Measurements from ENCODE around the gene CAMK2B. TPM values are rescaled to one million over a fixed set of nuclear protein-coding genes. Genes with fewer than 3 reads are reported as not detected.

CAMK2B gene
- total and polyA plus RNA-seq, 2 of the 13 experiments (the other 11 are each of a cell fraction or from before 2014, with no cell fraction given) = 0.27 to 0.48 TPM

DNA sequence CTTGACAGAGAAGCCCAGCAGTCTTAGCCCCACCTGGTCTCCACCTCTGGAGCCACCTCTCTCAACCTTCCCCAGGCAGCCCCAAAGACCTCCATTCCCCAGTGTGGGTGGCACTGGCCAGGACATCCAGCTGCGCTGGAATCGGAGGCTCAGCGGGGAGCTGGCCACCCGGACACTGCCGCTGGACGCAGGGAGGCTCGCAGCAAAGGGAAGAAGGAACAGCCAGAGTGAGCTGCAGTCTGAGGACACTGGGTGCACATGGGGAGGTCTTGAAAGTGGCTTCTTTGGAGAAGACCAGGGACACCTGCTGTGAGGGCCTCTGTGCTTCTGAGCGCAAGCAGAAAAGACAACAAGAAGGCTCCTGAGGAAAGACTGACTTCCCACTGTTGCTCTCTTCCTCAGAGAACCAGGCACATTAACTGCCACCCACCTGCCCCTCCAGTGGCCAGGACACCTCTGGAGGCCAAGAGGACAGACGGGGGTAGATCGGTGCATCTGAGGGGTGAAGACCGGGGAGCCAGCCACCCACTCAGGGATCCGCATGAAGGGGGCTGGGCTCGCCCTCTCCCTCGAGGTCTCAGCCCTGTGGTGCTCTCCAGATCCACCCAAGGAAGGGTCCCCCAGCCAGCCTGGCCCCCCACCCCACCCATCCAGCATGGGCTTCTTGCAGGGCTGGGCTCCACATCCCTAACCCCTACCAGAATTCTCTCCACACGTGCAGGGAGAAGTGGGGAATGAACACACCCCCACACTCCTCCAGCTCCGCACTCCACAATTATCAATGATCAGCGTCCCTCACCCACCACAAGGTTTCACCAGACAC is 1.8 kb downstream of the CAMK2B start (continued):
- TF ChIP-seq ZNF441 (CRISPR knock-in tag; IDR thresholded peaks at IDR 0.05; ENCODE audit: borderline replicate concordance) (no peak), NFYB (CRISPR knock-in tag; IDR thresholded peaks at IDR 0.05) (no peak), MIER2 (CRISPR knock-in tag; IDR thresholded peaks at IDR 0.05) (no peak)

GRCh38 chr7:44322631-44323363 is 2.6 kb downstream of the CAMK2B start:
- Histone ChIP-seq H3K36me3 (replicated peaks in 1 of 2; ENCODE audit: control insufficient read depth in 1 of 2, insufficient read depth in 2 of 2, low read length in 2 of 2) (no peaks in the 10 kb centered on the region), H4K20me1 (ENCODE audit: insufficient read depth, low read length) (no peaks in the 10 kb centered on the region), H3K4me3 (replicated peaks in 1 of 3; ENCODE audit: insufficient read depth in 1 of 3, low read depth in 2 of 3, low read length in 3 of 3) (no peak overlapping the region), H3K4me1 (ENCODE audit: insufficient read depth, low read length) (no peaks in the 10 kb centered on the region), H3K27ac (ENCODE audit: extremely low read length, insufficient read depth, low read length) (no peak overlapping the region), H3K4me2 (ENCODE audit: low read depth, low read length) (no peak overlapping the region), H3K27me3 (ENCODE audit: control insufficient read depth in 1 of 2, insufficient read depth in 2 of 2, low read length in 2 of 2) (peaks cover 10 to 63% of the 10 kb centered on the region in 2 experiments), H3K79me2 (ENCODE audit: insufficient read depth, low read length) (no peaks in the 10 kb centered on the region), H3K9me3 (ENCODE audit: low read length) (no peaks in the 10 kb centered on the region), H3K9ac (ENCODE audit: insufficient read depth, low read depth, low read length) (no peak overlapping the region), H2AFZ (ENCODE audit: low read length) (no peak overlapping the region)
- ChIA-PET POLR2A (no interaction called here), CTCF (ENCODE audit: low intra/inter-chr PET ratio, low total read pairs) (no interaction called here)
- FAIRE-seq (no peak), DNase-seq (ENCODE audit: low spot score) (no peak), ATAC-seq (no peak; the same call in 2 of the 3 replicates)
- no peak for TF ChIP-seq TRAFD1 (CRISPR knock-in tag; IDR thresholded peaks at IDR 0.05; ENCODE audit: borderline replicate concordance)
- TF ChIP-seq, protein P1, sequence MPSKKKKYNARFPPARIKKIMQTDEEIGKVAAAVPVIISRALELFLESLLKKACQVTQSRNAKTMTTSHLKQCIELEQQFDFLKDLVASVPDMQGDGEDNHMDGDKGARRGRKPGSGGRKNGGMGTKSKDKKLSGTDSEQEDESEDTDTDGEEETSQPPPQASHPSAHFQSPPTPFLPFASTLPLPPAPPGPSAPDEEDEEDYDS (CRISPR knock-in tag; IDR thresholded peaks at IDR 0.05) = no peak
- TF ChIP-seq ZNF720 (CRISPR knock-in tag; IDR thresholded peaks at IDR 0.05) = no peak
- no peak for TF ChIP-seq ARNT2 (CRISPR knock-in tag; IDR thresholded peaks at IDR 0.05; ENCODE audit: low read depth)
- no peak for TF ChIP-seq SPEN (CRISPR knock-in tag; IDR thresholded peaks at IDR 0.05; ENCODE audit: low read depth)
- TF ChIP-seq, protein P2, sequence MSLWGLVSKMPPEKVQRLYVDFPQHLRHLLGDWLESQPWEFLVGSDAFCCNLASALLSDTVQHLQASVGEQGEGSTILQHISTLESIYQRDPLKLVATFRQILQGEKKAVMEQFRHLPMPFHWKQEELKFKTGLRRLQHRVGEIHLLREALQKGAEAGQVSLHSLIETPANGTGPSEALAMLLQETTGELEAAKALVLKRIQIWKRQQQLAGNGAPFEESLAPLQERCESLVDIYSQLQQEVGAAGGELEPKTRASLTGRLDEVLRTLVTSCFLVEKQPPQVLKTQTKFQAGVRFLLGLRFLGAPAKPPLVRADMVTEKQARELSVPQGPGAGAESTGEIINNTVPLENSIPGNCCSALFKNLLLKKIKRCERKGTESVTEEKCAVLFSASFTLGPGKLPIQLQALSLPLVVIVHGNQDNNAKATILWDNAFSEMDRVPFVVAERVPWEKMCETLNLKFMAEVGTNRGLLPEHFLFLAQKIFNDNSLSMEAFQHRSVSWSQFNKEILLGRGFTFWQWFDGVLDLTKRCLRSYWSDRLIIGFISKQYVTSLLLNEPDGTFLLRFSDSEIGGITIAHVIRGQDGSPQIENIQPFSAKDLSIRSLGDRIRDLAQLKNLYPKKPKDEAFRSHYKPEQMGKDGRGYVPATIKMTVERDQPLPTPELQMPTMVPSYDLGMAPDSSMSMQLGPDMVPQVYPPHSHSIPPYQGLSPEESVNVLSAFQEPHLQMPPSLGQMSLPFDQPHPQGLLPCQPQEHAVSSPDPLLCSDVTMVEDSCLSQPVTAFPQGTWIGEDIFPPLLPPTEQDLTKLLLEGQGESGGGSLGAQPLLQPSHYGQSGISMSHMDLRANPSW (CRISPR knock-in tag; IDR thresholded peaks at IDR 0.05; ENCODE audit: borderline replicate concordance) = no peak
- TF ChIP-seq ZNF12 (CRISPR knock-in tag; IDR thresholded peaks at IDR 0.05) = no peak
- TF ChIP-seq, protein P3, sequence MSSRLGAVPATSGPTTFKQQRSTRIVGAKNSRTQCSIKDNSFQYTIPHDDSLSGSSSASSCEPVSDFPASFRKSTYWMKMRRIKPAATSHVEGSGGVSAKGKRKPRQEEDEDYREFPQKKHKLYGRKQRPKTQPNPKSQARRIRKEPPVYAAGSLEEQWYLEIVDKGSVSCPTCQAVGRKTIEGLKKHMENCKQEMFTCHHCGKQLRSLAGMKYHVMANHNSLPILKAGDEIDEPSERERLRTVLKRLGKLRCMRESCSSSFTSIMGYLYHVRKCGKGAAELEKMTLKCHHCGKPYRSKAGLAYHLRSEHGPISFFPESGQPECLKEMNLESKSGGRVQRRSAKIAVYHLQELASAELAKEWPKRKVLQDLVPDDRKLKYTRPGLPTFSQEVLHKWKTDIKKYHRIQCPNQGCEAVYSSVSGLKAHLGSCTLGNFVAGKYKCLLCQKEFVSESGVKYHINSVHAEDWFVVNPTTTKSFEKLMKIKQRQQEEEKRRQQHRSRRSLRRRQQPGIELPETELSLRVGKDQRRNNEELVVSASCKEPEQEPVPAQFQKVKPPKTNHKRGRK (CRISPR knock-in tag; IDR thresholded peaks at IDR 0.05) = no peak
- TF ChIP-seq MYC (CRISPR knock-in tag; IDR thresholded peaks at IDR 0.05; ENCODE audit: borderline replicate concordance) = no peak
- TF ChIP-seq ZSCAN20 (CRISPR knock-in tag; IDR thresholded peaks at IDR 0.05; ENCODE audit: borderline replicate concordance) = no peak
- TF ChIP-seq ZNF331 (CRISPR knock-in tag; IDR thresholded peaks at IDR 0.05) = no peak
- intact Hi-C loops (cut with micrococcal nuclease; ENCODE audit: unreplicated experiment) = no loop called here
- in situ Hi-C loops (cut with HindIII; ENCODE audit: extremely low pct_ligation_motif_present, low pct_unique_long_range_greater_than_20kb) = no loop called here
- WGBS (ENCODE audit: low lambda C conversion rate) = 30% methylated on average over 7 of the region's 17 CpGs
- BruUV-seq (replicated peaks) = no TSS peak
